ENCODE measurements around the gene YAP1.

Gene YAP1

DNA sequence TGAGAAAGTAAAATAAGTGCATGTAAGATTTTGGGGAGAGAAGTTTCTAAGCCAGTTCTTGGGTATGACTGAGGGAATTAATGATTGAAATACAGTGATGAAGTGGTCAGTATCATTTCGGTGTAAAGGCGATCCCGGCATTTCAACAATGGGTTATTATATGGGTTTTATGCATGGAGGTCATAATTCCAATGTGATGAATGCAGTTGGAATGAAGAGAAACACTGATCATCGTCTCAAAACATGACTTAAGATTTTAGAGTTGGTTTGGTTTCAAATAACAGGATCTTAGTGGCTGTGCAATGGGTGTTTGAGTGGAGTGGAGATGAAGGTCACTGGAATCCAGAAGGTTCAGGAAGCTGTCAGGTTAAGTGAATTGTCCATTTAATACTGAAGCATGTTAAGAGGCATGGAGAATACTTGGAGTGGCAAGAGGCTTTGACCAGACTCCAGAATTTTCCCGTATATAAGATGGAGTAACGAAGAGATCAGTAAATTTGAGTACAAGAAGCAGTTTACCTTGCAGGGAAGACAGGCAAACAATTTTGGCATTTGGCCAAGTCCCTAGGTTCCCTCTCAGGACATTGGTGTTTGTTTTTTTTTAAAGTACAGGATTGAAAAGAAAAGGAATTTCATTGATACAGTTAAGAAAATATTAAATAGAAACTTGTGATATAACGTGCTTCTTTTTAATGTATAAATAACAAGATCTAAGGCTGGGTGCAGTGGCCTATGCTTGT is 110.7 kb downstream of the YAP1 start:
- TF ChIP-seq, protein P1, sequence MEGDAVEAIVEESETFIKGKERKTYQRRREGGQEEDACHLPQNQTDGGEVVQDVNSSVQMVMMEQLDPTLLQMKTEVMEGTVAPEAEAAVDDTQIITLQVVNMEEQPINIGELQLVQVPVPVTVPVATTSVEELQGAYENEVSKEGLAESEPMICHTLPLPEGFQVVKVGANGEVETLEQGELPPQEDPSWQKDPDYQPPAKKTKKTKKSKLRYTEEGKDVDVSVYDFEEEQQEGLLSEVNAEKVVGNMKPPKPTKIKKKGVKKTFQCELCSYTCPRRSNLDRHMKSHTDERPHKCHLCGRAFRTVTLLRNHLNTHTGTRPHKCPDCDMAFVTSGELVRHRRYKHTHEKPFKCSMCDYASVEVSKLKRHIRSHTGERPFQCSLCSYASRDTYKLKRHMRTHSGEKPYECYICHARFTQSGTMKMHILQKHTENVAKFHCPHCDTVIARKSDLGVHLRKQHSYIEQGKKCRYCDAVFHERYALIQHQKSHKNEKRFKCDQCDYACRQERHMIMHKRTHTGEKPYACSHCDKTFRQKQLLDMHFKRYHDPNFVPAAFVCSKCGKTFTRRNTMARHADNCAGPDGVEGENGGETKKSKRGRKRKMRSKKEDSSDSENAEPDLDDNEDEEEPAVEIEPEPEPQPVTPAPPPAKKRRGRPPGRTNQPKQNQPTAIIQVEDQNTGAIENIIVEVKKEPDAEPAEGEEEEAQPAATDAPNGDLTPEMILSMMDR (conservative IDR thresholded peaks at IDR 0.05; ENCODE audit: low read depth, low read length) = no peak
- peak; percentile 71 for DNase-seq (ENCODE audit: low read depth)
- no peak overlapping the region for H3K4me3 ChIP-seq (ENCODE audit: low read depth, low read length)

DNA sequence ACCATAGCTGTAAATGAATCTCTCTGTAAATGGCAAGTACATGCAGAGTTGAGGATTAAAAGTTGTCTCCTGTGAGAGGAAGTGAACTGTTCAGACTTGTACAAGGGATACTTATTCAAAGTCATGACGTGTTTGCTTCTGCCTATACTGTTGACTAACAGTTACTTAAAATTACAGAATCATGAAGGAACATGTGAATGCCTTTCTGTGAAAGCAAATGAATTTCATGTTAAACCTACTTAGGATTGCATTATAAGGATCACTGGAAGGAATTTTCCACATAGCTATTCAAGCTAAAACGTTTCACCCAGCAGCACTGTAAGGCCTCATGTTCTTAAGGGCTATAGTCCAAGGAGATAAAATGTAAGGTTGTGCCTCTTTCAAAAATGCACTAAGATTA is 113.6 kb downstream of the YAP1 start:
- peak; percentile 45 for DNase-seq (ENCODE audit: low read depth)
- TF ChIP-seq, protein P1 (conservative IDR thresholded peaks at IDR 0.05; ENCODE audit: low read depth, low read length) = no peak
- H3K4me3 ChIP-seq (ENCODE audit: low read depth, low read length) = no peak overlapping the region

DNA sequence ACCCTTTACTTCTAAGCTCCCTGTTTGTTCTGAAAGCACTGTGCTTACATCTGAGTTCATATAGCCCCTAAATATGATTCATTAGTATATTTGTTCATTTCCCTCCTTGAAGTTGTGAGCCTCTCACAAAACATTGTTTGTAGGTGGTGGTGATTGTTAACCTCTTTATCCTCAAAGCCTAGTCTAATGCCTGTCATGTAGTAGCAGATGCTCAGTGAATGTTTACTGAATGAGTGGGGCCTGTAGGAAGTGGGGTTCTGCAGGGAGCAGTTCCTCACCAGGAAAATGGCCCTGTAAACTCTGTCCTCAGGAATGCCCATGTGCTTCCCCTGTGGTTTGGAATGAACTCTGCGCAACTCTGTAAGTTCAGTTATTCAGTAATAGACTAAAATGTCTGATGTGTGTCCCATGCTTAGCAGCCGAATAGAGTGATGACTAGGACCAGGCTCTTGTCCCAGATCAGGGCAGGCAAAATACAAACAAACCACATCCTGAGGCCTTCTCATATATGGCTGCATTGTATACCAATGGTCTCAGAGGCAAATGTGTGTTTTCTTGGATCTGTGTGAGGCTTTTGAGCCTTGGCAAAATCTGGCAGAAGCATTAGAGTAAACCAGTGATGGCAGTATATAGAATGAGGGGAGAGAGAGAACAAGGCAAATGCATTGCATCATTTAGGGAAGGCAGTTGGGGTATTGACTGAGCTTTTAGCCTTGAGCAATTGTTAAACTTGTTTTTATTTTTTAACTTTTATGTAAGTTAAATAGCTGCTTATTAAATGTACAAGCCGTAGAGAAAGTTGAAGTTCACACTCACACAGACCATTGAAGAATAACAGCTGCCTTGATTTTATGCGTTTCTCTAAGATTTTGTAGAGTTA is 115.7 kb downstream of the YAP1 start:
- no peak overlapping the region for H3K4me3 ChIP-seq (ENCODE audit: low read depth, low read length)
- TF ChIP-seq, protein P1 (conservative IDR thresholded peaks at IDR 0.05; ENCODE audit: low read depth, low read length) = no peak
- peak; percentile 96 for DNase-seq (ENCODE audit: low read depth)

DNA sequence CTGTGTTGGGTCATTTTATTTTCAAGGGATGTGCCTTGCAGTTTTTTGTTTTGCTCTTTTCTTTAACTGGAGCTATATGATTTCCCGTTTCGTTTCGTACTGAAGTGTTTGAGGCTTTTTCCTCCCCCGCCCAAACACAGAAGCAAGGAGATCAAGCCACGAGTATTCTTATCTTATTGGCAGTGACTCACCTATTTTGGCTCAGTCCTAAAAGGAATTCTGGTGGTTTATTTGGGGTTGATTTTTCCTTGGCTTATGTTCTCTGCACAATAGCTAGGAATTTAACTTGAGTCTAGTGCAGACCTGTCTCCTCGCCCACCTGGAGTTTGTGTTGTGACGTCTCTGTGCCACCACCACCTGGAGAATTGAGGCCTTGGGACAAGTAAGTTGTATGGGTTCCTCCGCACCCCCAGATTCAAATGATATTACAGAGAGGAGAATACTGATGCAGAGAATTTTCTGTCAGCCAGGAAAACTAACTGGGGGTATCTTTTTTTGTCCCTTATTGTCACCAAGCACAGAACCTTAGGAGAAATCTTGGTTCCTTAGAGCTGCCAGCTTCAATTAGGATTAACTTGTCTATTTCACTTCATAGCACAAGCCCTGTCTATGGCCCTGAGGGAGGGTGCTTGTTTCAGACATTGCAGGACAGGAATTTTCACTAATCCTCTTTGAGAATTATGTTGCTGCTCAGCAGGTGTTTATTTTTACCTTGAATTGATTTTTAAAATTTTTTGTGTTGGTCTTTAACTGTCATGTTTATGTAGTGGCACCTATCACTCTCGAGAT is 116.6 kb downstream of the YAP1 start:
- TF ChIP-seq, protein P1 (conservative IDR thresholded peaks at IDR 0.05; ENCODE audit: low read depth, low read length) = no peak
- peak overlapping the region; percentile 4 for H3K4me3 ChIP-seq (ENCODE audit: low read depth, low read length)
- DNase-seq (ENCODE audit: low read depth) = peak; percentile 82

- no peak overlapping the region for H3K4me3 ChIP-seq (ENCODE audit: low read depth, low read length)
- DNase-seq (ENCODE audit: low read depth) = no peak
- TF ChIP-seq, protein P1 (conservative IDR thresholded peaks at IDR 0.05; ENCODE audit: low read depth, low read length) = no peak
Observed at GRCh38 chr11:102229510-102230123, 119.4 kb downstream of the YAP1 start.

- no peak for DNase-seq (ENCODE audit: low read depth)
Observed at GRCh38 chr11:102230186-102230585, 119.9 kb downstream of the YAP1 start.

More at GRCh38 chr11:102230186-102230585, 119.9 kb downstream of the YAP1 start:
- TF ChIP-seq, protein P1 (conservative IDR thresholded peaks at IDR 0.05; ENCODE audit: low read depth, low read length) = no peak
- no peak overlapping the region for H3K4me3 ChIP-seq (ENCODE audit: low read depth, low read length)
